WTC11 (cell line): ENCODE data around the gene MAB21L1. TPM values are rescaled to one million over a fixed set of nuclear protein-coding genes. Genes with fewer than 3 reads are reported as not detected.

Experiments used
- ATAC-seq: fragments of 200-7000 bp; cut with Tn5 transposase; 2 replicates; pipeline ENCODE4 v1.10.0; 2021; ENCODE audit warnings: mild to moderate bottlenecking, moderate library complexity
- CTCF ChIA-PET: fragments of 300-600 bp; sonication (Branson Sonifier 250); formaldehyde crosslinking; loops from one replicate; lab custom pipeline; 2021; ENCODE audit warnings: antibody characterized with exemption; lab: Charles Lee
- POLR2A ChIA-PET: fragments of 350-600 bp; sonication (Branson Sonifier 250); formaldehyde crosslinking; loops from one replicate; lab custom pipeline; 2021; ENCODE audit warnings: antibody characterized with exemption; lab: Charles Lee
- DNase-seq: peaks from one replicate; pipeline ENCODE4 v3.0.0; 2021; ENCODE audit warnings: low spot score
- H3K27ac Mint-ChIP-seq: 2 replicates; pipeline ENCODE4 v1.8.0; 2021; ENCODE audit warnings: mixed read lengths
- H3K27me3 Mint-ChIP-seq: 2 replicates; pipeline ENCODE4 v1.8.0; 2021; ENCODE audit warnings: low read depth, mild to moderate bottlenecking, moderate library complexity, mixed read lengths
- H3K36me3 Mint-ChIP-seq: 2 replicates; pipeline ENCODE4 v1.8.0; 2021; ENCODE audit warnings: mixed read lengths
- H3K4me1 Mint-ChIP-seq: 2 replicates; pipeline ENCODE4 v1.8.0; 2022; ENCODE audit warnings: mixed read lengths
- H3K4me3 Mint-ChIP-seq: 2 replicates; pipeline ENCODE4 v1.8.0; 2021; ENCODE audit warnings: mild to moderate bottlenecking, moderate library complexity, mixed read lengths
- H3K9me3 Mint-ChIP-seq: 2 replicates; pipeline ENCODE4 v1.8.0; 2021; ENCODE audit warnings: mixed read lengths
- AR ChIP-seq: fragments of 250-450 bp; sonication (Bioruptor Pico); IDR thresholded peaks from 2 replicates; pipeline ENCODE4 v1.9.0; 2021; ENCODE audit warnings: mild to moderate bottlenecking
- ATF2 ChIP-seq: sonication (generic); formaldehyde crosslinking; IDR thresholded peaks from 2 replicates; pipeline ENCODE4 v1.8.1; 2022; ENCODE audit warnings: low read depth, missing genetic modification reagents, borderline replicate concordance
- E2F4 ChIP-seq: sonication (generic); formaldehyde crosslinking; IDR thresholded peaks from 2 replicates; pipeline ENCODE4 v1.8.1; 2022; ENCODE audit warnings: low read depth, mild to moderate bottlenecking, moderate library complexity, missing genetic modification reagents, borderline replicate concordance
- E2F5 ChIP-seq: sonication (generic); formaldehyde crosslinking; IDR thresholded peaks from 2 replicates; pipeline ENCODE4 v1.8.1; 2022; ENCODE audit warnings: mild to moderate bottlenecking, moderate library complexity, missing genetic modification reagents
- NR1H2 ChIP-seq: sonication (generic); formaldehyde crosslinking; IDR thresholded peaks from 2 replicates; pipeline ENCODE4 v1.9.0; 2021; ENCODE audit warnings: mild to moderate bottlenecking, moderate library complexity, missing genetic modification reagents
- SP1 ChIP-seq: sonication (generic); formaldehyde crosslinking; conservative IDR thresholded peaks from 2 replicates; pipeline ENCODE4 v1.8.1; 2022; ENCODE audit warnings: missing genetic modification reagents
- TCF7 ChIP-seq: sonication (generic); formaldehyde crosslinking; IDR thresholded peaks from 2 replicates; pipeline ENCODE4 v1.8.0; 2022; ENCODE audit warnings: mild to moderate bottlenecking, low read depth, missing genetic modification reagents, moderate library complexity
- ZNF423 ChIP-seq: fragments of 250-450 bp; sonication (Bioruptor Pico); IDR thresholded peaks from 2 replicates; pipeline ENCODE4 v2.1.2; 2022; ENCODE audit warnings: mild to moderate bottlenecking, moderate library complexity
- total RNA-seq: library from RNA; stranded (reverse); gene quantifications from 3 replicates; pipeline ENCODE4 v1.2.3, GENCODE V29; 2021

MAB21L1 gene
- total RNA-seq, 1 experiment from 2014 or later: 0.15 TPM

GRCh38 chr13:35512271-35512920 lies 35.9 kb upstream of the MAB21L1 start (continued):
- TF ChIP-seq ATF2 (CRISPR knock-in tag) (no peak), SP1 (CRISPR knock-in tag) (no peak), NR1H2 (CRISPR knock-in tag) (no peak), TCF7 (no peak), ZNF423 (CRISPR knock-in tag) (no peak)

- no peak overlapping the region for H3K27ac Mint-ChIP-seq
- no peak overlapping the region for H3K4me3 Mint-ChIP-seq
- no peaks in the 10 kb centered on the region for H3K9me3 Mint-ChIP-seq
Observed at GRCh38 chr13:35502456-35502855, 26.0 kb upstream of the MAB21L1 start.

More at GRCh38 chr13:35502456-35502855, 26.0 kb upstream of the MAB21L1 start:
- H3K36me3 Mint-ChIP-seq: no peaks in the 10 kb centered on the region
- peaks cover 5% of the 10 kb centered on the region; the same call in 1 of the 2 replicates for H3K4me1 Mint-ChIP-seq
- no peaks in the 10 kb centered on the region for H3K27me3 Mint-ChIP-seq
- ATAC-seq (no peak), DNase-seq (no peak)
- ChIA-PET CTCF (no interaction called here), POLR2A (no interaction called here)
- TF ChIP-seq E2F4 (no peak), E2F5 (CRISPR knock-in tag) (no peak), AR (CRISPR knock-in tag) (no peak), ZNF423 (CRISPR knock-in tag) (no peak), ATF2 (CRISPR knock-in tag) (no peak)
